ENCODE results near the gene SEBOX.

GRCh38 chr17:28327031-28327607 is 37.9 kb downstream of the SEBOX start:
- TF ChIP-seq POLR2A (IDR thresholded peaks at IDR 0.05), result no peak
- TF ChIP-seq EP300 (IDR thresholded peaks at IDR 0.05), result no peak
- TF ChIP-seq CTCF (IDR thresholded peaks at IDR 0.05), result no peak
